ENCODE results near the gene CYP2C8. TPM values are rescaled to one million over a fixed set of nuclear protein-coding genes. Genes with fewer than 3 reads are reported as not detected.

The CYP2C8 gene
- total and polyA plus RNA-seq, 8 donors, result 1.1 to 5.8 (median 2.7) TPM; not detected in 2

- DNase-seq, result no peak
- H3K9me3 ChIP-seq, result peaks cover 0 to 5% (median 2%) of the 10 kb centered on the region in 4 donors
- intact Hi-C loops (cut with DNase I; ENCODE audit: low total_unique reads), result no loop called here
- no peak overlapping the region for H3K27ac ChIP-seq
- no peaks in the 10 kb centered on the region for H3K27me3 ChIP-seq
- H3K4me3 ChIP-seq, result no peak overlapping the region
- no peaks in the 10 kb centered on the region for H3K4me1 ChIP-seq
- 79 to 96% (median 85%) methylated on average over 2 of the region's 2 CpGs for WGBS, 5 donors
- TF ChIP-seq CTCF (IDR thresholded peaks at IDR 0.05), result no peak
- no peak for TF ChIP-seq POLR2AphosphoS5 (IDR thresholded peaks at IDR 0.05)
- TF ChIP-seq EP300 (IDR thresholded peaks at IDR 0.05), result no peak
- TF ChIP-seq POLR2A (IDR thresholded peaks at IDR 0.05), result no peak
- H3K36me3 ChIP-seq, result no peaks in the 10 kb centered on the region
Measured at GRCh38 chr10:95048206-95048605, 21.1 kb downstream of the CYP2C8 start.

- TF ChIP-seq EP300 (IDR thresholded peaks at IDR 0.05) (no peak), POLR2AphosphoS5 (IDR thresholded peaks at IDR 0.05) (no peak), POLR2A (IDR thresholded peaks at IDR 0.05) (no peak), CTCF (IDR thresholded peaks at IDR 0.05) (no peak)
- Histone ChIP-seq H3K4me3 (no peak overlapping the region), H3K36me3 (no peaks in the 10 kb centered on the region), H3K27ac (no peak overlapping the region), H3K4me1 (peaks cover 0 to 3% (median 1%) of the 10 kb centered on the region in 4 donors), H3K9me3 (no peaks in the 10 kb centered on the region), H3K27me3 (no peaks in the 10 kb centered on the region)
- intact Hi-C loops (cut with DNase I; ENCODE audit: low total_unique reads), result no loop called here
- 77 to 89% (median 87%) methylated on average over 2 of the region's 2 CpGs for WGBS, 5 donors
- no peak for DNase-seq
Measured at GRCh38 chr10:95039281-95039680, 30.0 kb downstream of the CYP2C8 start.

DNA sequence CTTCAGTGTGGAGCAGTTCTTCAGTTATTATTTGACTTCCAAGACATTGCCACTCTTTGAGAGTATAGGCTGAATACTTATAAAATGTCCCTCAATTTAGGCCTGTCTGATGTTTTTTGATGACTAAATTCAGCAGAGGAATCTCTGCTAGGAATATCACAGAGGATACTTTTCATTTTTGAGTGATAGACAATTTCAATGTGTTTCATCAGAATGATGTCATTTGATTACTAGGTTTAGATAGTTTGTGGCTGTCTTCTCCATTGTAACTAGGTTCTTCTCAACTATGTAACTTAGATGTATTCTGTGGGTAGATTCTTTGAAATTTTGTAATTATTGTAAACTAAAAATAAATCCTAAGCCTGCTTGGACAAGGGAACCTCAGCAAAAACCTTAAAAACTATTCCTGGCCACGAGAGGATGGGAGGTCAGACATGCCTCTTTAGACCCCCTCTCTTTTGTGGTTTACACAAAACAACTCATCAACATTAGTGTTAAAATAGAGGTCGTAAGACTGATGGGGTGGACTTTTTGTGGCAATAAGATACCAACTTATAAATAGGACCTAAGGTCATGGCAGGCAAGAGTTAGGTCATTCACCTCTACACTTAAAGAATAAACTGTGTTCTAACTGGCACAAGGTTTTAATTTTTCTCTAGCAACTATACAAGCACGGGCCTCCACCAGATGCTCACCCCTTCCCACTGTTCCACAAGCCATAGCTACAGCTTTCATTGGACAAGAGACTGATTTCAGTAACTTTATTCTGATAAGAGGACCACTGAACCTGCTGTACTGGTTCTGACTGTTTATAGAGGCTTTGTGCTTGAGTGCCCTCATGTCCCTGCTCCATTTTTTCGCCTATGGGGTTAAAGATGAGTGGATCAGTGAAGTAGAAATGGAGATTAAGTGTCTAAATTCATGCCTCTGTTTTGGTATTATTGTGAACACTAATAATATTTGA is 33.7 kb downstream of the CYP2C8 start:
- intact Hi-C loops (cut with DNase I; ENCODE audit: low total_unique reads), result no loop called here
- 23 to 45% (median 34%) methylated on average over 4 of the region's 4 CpGs for WGBS, 5 donors
- H3K27ac ChIP-seq, result no peak overlapping the region

GRCh38 chr10:95034401-95034800 is 34.9 kb downstream of the CYP2C8 start:
- Histone ChIP-seq H3K36me3 (no peaks in the 10 kb centered on the region), H3K9me3 (peaks cover 0 to 5% (median 2%) of the 10 kb centered on the region in 4 donors), H3K27me3 (no peaks in the 10 kb centered on the region), H3K4me3 (no peak overlapping the region), H3K4me1 (peaks cover 0 to 11% (median 6%) of the 10 kb centered on the region in 4 donors), H3K27ac (no peak overlapping the region)
- WGBS, 5 donors, result 32 to 64% (median 50%) methylated on average over 4 of the region's 4 CpGs
- no peak for TF ChIP-seq POLR2A (IDR thresholded peaks at IDR 0.05)
- no peak for TF ChIP-seq POLR2AphosphoS5 (IDR thresholded peaks at IDR 0.05)
- TF ChIP-seq CTCF (IDR thresholded peaks at IDR 0.05), result no peak
- no peak for TF ChIP-seq EP300 (IDR thresholded peaks at IDR 0.05)
- DNase-seq, result no peak
- intact Hi-C loops (cut with DNase I; ENCODE audit: low total_unique reads), result no loop called here

More for the DNA sequence above, 33.7 kb downstream of the CYP2C8 start:
- H3K27me3 ChIP-seq, result no peaks in the 10 kb centered on the region
- peaks cover 0 to 3% (median 0%) of the 10 kb centered on the region in 4 donors for H3K9me3 ChIP-seq
- no peak for TF ChIP-seq POLR2A (IDR thresholded peaks at IDR 0.05)
- peak in 1 of 3 donors; percentile 11 for TF ChIP-seq POLR2AphosphoS5 (IDR thresholded peaks at IDR 0.05)
- H3K4me1 ChIP-seq, result peaks cover 0 to 11% (median 6%) of the 10 kb centered on the region in 4 donors
- no peaks in the 10 kb centered on the region for H3K36me3 ChIP-seq
- DNase-seq, result peak in 1 of 2 donors; percentile 79
- no peak overlapping the region for H3K4me3 ChIP-seq
